Gastroesophageal sphincter (tissue), 3 donors: ENCODE data around the gene TBC1D1.

Source experiments
- CTCF ChIP-seq, 4 experiments: fragments of 200-600 bp in 2 of 4; fragments of 450-650 bp in 2 of 4; sonication (generic) in 1 of 4; IDR thresholded peaks; one replicate each; pipeline ENCODE4 v1.5.1; 2017 to 2019; ENCODE audit warnings: antibody characterized with exemption in 4 of 4, mild to moderate bottlenecking in 2 of 4, moderate library complexity in 2 of 4
- POLR2A ChIP-seq, 2 donors: fragments of 450-650 bp; IDR thresholded peaks; one replicate each; pipeline ENCODE4 v1.6.1; 2017; ENCODE audit warnings: antibody characterized with exemption in 2 of 2, mild to moderate bottlenecking in 2 of 2, moderate library complexity in 1 of 2

- TF ChIP-seq POLR2A (IDR thresholded peaks at IDR 0.05) = no peak
- no peak for TF ChIP-seq CTCF (IDR thresholded peaks at IDR 0.05)
Measured at GRCh38 chr4:38170338-38171169, 279.7 kb downstream of the TBC1D1 start.
